GM18499 (cell line): ENCODE results near the gene SLC17A2.

ENCODE experiments used
- ATAC-seq: cut with Tn5 transposase; IDR thresholded peaks from one replicate; pipeline ENCODE4 v1.9.1; 2021; ENCODE audit warnings: moderate number of reproducible peaks; ENCODE audit not compliant: insufficient read depth, unreplicated experiment

SLC17A2 gene

GRCh38 chr6:25889877-25890853 is 40.3 kb downstream of the SLC17A2 start:
- ATAC-seq: no peak

GRCh38 chr6:25888626-25889025 is 41.9 kb downstream of the SLC17A2 start:
- no peak for ATAC-seq

- ATAC-seq: no peak
Observed at GRCh38 chr6:25886066-25886465, 44.4 kb downstream of the SLC17A2 start.

- no peak for ATAC-seq
Observed at GRCh38 chr6:25883991-25884390, 46.5 kb downstream of the SLC17A2 start.

- ATAC-seq: no peak
Observed at GRCh38 chr6:25883536-25883935, 47.0 kb downstream of the SLC17A2 start.

GRCh38 chr6:25882051-25882496 is 48.4 kb downstream of the SLC17A2 start:
- no peak for ATAC-seq

- no peak for ATAC-seq
Observed at GRCh38 chr6:25880601-25881000, 49.9 kb downstream of the SLC17A2 start.

- no peak for ATAC-seq
Observed at GRCh38 chr6:25878721-25879322, 51.7 kb downstream of the SLC17A2 start.

GRCh38 chr6:25875926-25876602 is 54.4 kb downstream of the SLC17A2 start:
- no peak for ATAC-seq

GRCh38 chr6:25875563-25875905 is 55.0 kb downstream of the SLC17A2 start:
- ATAC-seq: no peak

- no peak for ATAC-seq
Observed at GRCh38 chr6:25874822-25875562, 55.5 kb downstream of the SLC17A2 start.

GRCh38 chr6:25874118-25874517 is 56.4 kb downstream of the SLC17A2 start, which contains the start of gene SLC17A3:
Gene SLC17A3, minus strand, starts transcription at chr6:25874243. Its CDS starts 5,856 bp downstream, at chr6:25868387.
- no peak for ATAC-seq

GRCh38 chr6:25872814-25873213 is 57.7 kb downstream of the SLC17A2 start:
- no peak for ATAC-seq

- no peak for ATAC-seq
Observed at GRCh38 chr6:25869840-25870239, 60.7 kb downstream of the SLC17A2 start.

- no peak for ATAC-seq
Observed at GRCh38 chr6:25868436-25869183, 61.9 kb downstream of the SLC17A2 start.

GRCh38 chr6:25866011-25866410 is 64.5 kb downstream of the SLC17A2 start:
- no peak for ATAC-seq

GRCh38 chr6:25863360-25863759 is 67.1 kb downstream of the SLC17A2 start:
- no peak for ATAC-seq
